Coronary artery (tissue), 2 donors: ENCODE data around the gene ALG6.

Experiments
- DNase-seq: peaks from one replicate; pipeline ENCODE4 v3.0.0-alpha.2; 2017; ENCODE audit warnings: low spot score
- H3K27ac ChIP-seq, 2 donors: fragments of 200-600 bp; sonication (generic); one replicate each; pipeline ENCODE4 v1.5.1; 2016 to 2019
- H3K4me3 ChIP-seq: fragments of 200-600 bp; sonication (generic); 2 replicates; pipeline ENCODE4 v1.5.1; 2016; ENCODE audit warnings: mild to moderate bottlenecking, moderate library complexity
- TF ChIP-seq, protein P1 (sequence below): fragments of 200-600 bp; sonication (generic); IDR thresholded peaks from one replicate; pipeline ENCODE4 v1.5.1; 2019; ENCODE audit warnings: antibody characterized with exemption

ALG6 gene

DNA sequence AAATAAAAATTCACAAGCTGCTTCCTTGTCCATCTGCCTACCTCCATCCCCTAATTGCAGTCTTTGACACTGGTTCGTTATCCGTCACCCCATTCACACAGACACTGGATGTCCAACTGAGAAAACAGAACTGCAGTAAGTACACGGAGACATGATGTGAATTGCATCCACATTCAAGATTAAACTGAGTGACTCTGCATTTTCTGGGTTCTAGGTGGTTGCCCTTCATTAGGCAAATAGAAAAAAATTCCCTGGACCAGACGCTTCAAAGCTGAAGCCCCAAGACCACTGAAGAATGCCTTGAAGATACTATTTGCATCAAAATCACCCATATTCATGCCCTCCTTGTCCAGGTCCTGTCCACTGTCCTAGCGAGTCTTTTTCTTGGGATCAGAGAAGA, 7.9 kb upstream of the ALG6 start:
- TF ChIP-seq, protein P1, sequence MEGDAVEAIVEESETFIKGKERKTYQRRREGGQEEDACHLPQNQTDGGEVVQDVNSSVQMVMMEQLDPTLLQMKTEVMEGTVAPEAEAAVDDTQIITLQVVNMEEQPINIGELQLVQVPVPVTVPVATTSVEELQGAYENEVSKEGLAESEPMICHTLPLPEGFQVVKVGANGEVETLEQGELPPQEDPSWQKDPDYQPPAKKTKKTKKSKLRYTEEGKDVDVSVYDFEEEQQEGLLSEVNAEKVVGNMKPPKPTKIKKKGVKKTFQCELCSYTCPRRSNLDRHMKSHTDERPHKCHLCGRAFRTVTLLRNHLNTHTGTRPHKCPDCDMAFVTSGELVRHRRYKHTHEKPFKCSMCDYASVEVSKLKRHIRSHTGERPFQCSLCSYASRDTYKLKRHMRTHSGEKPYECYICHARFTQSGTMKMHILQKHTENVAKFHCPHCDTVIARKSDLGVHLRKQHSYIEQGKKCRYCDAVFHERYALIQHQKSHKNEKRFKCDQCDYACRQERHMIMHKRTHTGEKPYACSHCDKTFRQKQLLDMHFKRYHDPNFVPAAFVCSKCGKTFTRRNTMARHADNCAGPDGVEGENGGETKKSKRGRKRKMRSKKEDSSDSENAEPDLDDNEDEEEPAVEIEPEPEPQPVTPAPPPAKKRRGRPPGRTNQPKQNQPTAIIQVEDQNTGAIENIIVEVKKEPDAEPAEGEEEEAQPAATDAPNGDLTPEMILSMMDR = no peak
- Histone ChIP-seq H3K4me3 (no peak overlapping the region), H3K27ac (no peak overlapping the region)
- DNase-seq = no peak

DNA sequence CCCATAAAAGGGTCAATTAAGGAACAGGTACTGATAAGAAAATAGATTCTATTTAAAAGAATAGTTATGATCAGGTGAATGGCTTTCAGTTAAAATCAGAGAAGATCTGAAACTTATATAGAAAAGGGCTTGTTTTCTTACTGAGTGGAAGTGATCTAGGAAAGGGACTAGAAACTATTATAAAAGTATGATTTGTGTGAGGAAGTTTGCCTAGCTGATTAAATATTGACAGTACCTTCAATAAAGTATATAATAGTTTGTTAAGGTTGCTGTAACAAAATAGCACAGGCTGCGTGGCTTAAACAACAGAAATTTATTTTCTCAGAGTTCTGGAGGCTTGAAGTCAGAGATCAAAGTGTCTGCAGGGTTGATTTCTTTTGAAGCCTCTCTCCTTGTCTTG, 5.4 kb upstream of the ALG6 start:
- no peak overlapping the region for H3K4me3 ChIP-seq
- no peak for DNase-seq
- TF ChIP-seq, protein P1 = no peak
- no peak overlapping the region for H3K27ac ChIP-seq

DNA sequence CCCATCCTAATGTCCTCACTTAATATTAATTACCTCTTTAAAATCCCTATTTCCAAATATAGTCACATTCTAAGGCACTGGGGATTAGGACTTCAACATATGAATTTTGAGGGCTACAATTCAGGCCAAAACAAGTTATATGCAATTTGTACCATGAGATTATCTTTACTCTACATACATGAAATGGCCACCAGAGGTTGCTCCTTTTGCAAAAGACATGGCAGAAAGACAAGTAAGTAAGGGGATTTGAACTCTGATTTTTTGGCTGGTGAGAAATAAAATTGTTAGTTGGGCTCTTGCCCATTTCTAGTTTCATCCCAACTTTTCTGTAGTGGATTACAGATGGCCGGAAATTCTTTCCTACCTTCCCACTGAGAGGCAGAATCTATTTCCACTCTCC, 4.8 kb upstream of the ALG6 start:
- H3K4me3 ChIP-seq = no peak overlapping the region
- H3K27ac ChIP-seq = no peak overlapping the region
- TF ChIP-seq, protein P1 = no peak
- DNase-seq = no peak

DNA sequence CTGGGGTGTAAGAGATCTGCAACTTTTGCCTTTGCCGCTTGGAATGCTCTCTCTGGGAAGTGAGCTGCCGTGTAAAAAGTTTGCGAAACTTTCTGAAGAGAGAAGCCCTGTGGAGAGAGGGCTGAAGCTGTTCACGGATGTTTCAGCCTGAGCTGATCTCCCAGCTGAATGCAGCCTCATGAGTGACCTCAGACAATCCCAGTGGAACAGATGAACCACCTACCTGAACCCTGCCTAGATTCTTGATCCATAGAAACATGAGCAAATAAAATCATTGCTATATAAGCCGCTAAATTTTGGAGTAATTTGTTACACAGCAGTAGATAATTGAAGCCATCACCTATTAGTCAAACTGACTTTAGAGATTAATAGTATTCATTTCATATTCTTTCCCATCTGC, 4.4 kb upstream of the ALG6 start:
- DNase-seq = no peak
- no peak overlapping the region for H3K27ac ChIP-seq
- no peak overlapping the region for H3K4me3 ChIP-seq
- TF ChIP-seq, protein P1 = no peak

DNA sequence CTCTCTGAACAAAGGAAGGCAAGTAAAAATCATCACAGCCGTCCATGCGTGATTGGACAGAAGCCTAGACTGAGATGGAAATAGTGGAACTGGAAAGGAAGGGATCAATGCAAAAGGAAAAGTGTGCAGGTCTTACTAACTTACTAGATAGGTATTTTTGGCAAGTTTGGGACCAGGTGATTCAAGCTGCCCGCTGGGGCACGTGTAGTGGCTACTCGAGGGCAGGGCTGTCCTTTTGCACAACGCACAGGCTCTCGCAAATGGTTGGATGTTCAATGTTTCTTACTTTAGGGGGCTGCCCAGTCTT, 566 bp upstream of the ALG6 start:
- peak overlapping the region; percentile 82 for H3K4me3 ChIP-seq
- peak overlapping the region in 1 of 2 donors; percentile 86 for H3K27ac ChIP-seq
- no peak for DNase-seq
- TF ChIP-seq, protein P1 = no peak

DNA sequence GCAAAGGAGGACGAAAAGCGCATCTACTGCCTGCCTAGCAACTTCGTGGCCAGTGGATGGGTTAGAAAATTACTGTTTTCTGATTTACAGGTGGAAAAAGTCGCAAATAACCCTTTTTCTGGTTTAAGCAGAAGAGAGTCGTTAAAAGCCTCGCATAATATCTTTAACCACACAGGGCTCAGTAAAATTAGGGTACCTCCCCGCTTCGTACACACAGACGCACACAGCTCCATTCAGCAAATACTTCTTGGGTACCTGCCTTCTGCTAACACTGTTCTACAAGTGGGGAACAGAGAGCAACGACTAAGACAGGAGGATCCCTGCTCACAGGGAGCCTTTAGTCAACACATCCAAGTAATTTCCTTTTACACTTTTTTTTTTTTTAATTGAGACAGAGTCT, 704 bp downstream of the ALG6 start:
- peak overlapping the region; percentile 82 for H3K4me3 ChIP-seq
- H3K27ac ChIP-seq = peak overlapping the region; percentile 47 to 86
- TF ChIP-seq, protein P1 = no peak
- DNase-seq = no peak

DNA sequence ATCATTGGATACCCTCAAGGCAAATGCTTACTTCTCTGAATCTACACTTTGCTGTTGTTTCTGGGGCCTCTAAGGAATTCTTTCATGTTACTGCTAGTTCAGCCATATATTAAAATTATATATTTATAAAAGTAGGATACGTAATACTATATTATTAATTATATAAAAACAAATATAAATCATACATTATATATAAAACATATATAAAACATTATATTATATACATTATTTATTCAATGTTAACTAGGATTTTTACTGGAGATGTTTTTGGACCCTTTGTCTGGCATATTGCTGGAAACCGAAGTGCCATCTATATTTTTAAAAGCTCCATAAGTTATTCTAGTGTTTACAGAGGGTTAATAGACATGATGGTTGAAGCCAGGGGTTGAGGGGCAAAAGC, 12.2 kb downstream of the ALG6 start:
- DNase-seq = no peak
- TF ChIP-seq, protein P1 = no peak
- Histone ChIP-seq H3K27ac (no peak overlapping the region), H3K4me3 (no peak overlapping the region)
